ENCODE results near the gene RCOR1. TPM values are rescaled to one million over a fixed set of nuclear protein-coding genes. Genes with fewer than 3 reads are reported as not detected.
A peak's percentile ranks its signal among the peaks of the same experiment; 100 is the strongest.

RCOR1 gene
- total and polyA plus RNA-seq, 2 of the 4 experiments (the other 2 are of a cell fraction): 9.0 to 11.2 TPM

- CTCF ChIA-PET: interaction anchor here (1.9 kb wide), 1 partner anchor 8 kb away, joined by 7 read pairs; no protein-coding TSS in a partner anchor
- no peak overlapping the region for H2AK5ac ChIP-seq (ENCODE audit: low read depth, low read length)
- TF ChIP-seq MAFK (IDR thresholded peaks at IDR 0.05; ENCODE audit: low read depth, low read length): no peak
- TF ChIP-seq MXI1 (IDR thresholded peaks at IDR 0.05; ENCODE audit: borderline replicate concordance, low read depth, low read length): no peak
- TF ChIP-seq SMC3 (IDR thresholded peaks at IDR 0.05; ENCODE audit: low read depth, low read length): no peak
- TF ChIP-seq USF2 (IDR thresholded peaks at IDR 0.05; ENCODE audit: low read depth, low read length): no peak
- TF ChIP-seq NFE2L2 (IDR thresholded peaks at IDR 0.05; ENCODE audit: low read depth, low read length): no peak
- TF ChIP-seq RCOR1 (IDR thresholded peaks at IDR 0.05; ENCODE audit: insufficient replicate concordance, low read length): no peak
- no peak for TF ChIP-seq CEBPB (IDR thresholded peaks at IDR 0.05; ENCODE audit: low read depth, low read length)
- no peak for TF ChIP-seq RAD21 (IDR thresholded peaks at IDR 0.05; ENCODE audit: low read length)
- no peak for TF ChIP-seq ELK1 (IDR thresholded peaks at IDR 0.05; ENCODE audit: borderline replicate concordance, low read depth, low read length)
- no peak for TF ChIP-seq BHLHE40 (IDR thresholded peaks at IDR 0.05; ENCODE audit: low read depth, low read length)
- TF ChIP-seq MAZ (IDR thresholded peaks at IDR 0.05; ENCODE audit: borderline replicate concordance, low read depth, low read length): no peak
- no peak for TF ChIP-seq CTCF (conservative IDR thresholded peaks at IDR 0.05; ENCODE audit: low read depth, low read length)
- TF ChIP-seq CHD1 (IDR thresholded peaks at IDR 0.05; ENCODE audit: low read depth, low read length): no peak
- no peak for TF ChIP-seq POLR2A (IDR thresholded peaks at IDR 0.05; ENCODE audit: low read depth, low read length)
- no peak for TF ChIP-seq FOS (IDR thresholded peaks at IDR 0.05; ENCODE audit: low read depth, low read length)
Measured at GRCh38 chr14:102602421-102603292, 10.2 kb downstream of the RCOR1 start.

More at GRCh38 chr14:102602421-102603292, 10.2 kb downstream of the RCOR1 start:
- Histone ChIP-seq H3K4me1 (ENCODE audit: control insufficient read depth, insufficient read depth, low read length) (peaks cover 8% of the 10 kb centered on the region), H3K4me3 (ENCODE audit: insufficient read depth, low read depth, low read length) (no peak overlapping the region), H4K8ac (ENCODE audit: low read depth in 2 of 2, low read length in 2 of 2) (no peak overlapping the region), H4K5ac (ENCODE audit: low read depth, low read length) (no peak overlapping the region), H3K27me3 (ENCODE audit: control insufficient read depth, insufficient read depth, low read length) (no peaks in the 10 kb centered on the region), H3K56ac (ENCODE audit: extremely low read depth, insufficient read depth, low read length) (no peak overlapping the region), H3K79me1 (ENCODE audit: low read depth in 1 of 2, low read length in 2 of 2) (peaks cover 25 to 76% of the 10 kb centered on the region in 2 experiments), H3K4ac (ENCODE audit: low read depth, low read length) (no peak overlapping the region), H3K9ac (ENCODE audit: low read depth, low read length) (no peak overlapping the region), H2AK9ac (replicated peaks; ENCODE audit: low read depth, low read length, poor library complexity) (no peak overlapping the region), H2BK120ac (ENCODE audit: low read depth, low read length) (no peak overlapping the region), H2BK15ac (ENCODE audit: low read depth, low read length) (no peak overlapping the region), H3K9me1 (ENCODE audit: insufficient read depth, low read length) (peaks cover 10% of the 10 kb centered on the region), H2AFZ (replicated peaks; ENCODE audit: low read length, poor library complexity) (no peak overlapping the region), H3K23ac (ENCODE audit: low read depth, low read length) (no peak overlapping the region), H3K18ac (ENCODE audit: low read depth, low read length) (no peak overlapping the region), H4K91ac (ENCODE audit: insufficient read depth, low read depth, low read length) (no peak overlapping the region), H3K14ac (replicated peaks; ENCODE audit: low read depth, low read length) (0 out of 2 replicates have a peak overlapping the region, but pooled peaks have one; percentile 26), H2BK5ac (ENCODE audit: low read depth, low read length, poor library complexity, severe bottlenecking) (no peak overlapping the region), H3K4me2 (ENCODE audit: low read depth, low read length) (no peak overlapping the region), H3K36me3 (ENCODE audit: control insufficient read depth, insufficient read depth, low read length) (peaks cover 5% of the 10 kb centered on the region; the same call in 1 of the 2 replicates), H3K27ac (ENCODE audit: insufficient read depth, low read length) (no peak overlapping the region), H2BK20ac (ENCODE audit: low read depth, low read length) (no peak overlapping the region), H3K9me3 (ENCODE audit: control insufficient read depth, insufficient read depth, low read length) (no peaks in the 10 kb centered on the region), H4K20me1 (ENCODE audit: insufficient read depth, low read length) (peaks cover 70% of the 10 kb centered on the region)
- intact Hi-C loops (cut with micrococcal nuclease) (no loop called here), in situ Hi-C loops (cut with MboI; ENCODE audit: low sequenced_read_pairs) (no loop called here), dilution Hi-C loops (cut with HindIII; ENCODE audit: low sequenced_read_pairs, unreplicated experiment) (no loop called here)
- BruUV-seq (replicated peaks): no TSS peak
- ATAC-seq (ENCODE audit: low read depth) (no peak), DNase-seq (no peak)
- POLR2A ChIA-PET (ENCODE audit: unreplicated experiment): no interaction called here
- 80% methylated on average over 1 of the region's 16 CpGs; no CpG with 5 or more reads in 1 of the 2 experiments for WGBS, 2 experiments (ENCODE audit: extremely low coverage in 2 of 2, insufficient read length in 1 of 2)
